Prostate gland (tissue), 2 donors: Measurements from ENCODE around the gene HAGH.

Source experiments
- CTCF ChIP-seq, 4 experiments: fragments of 200-600 bp in 2 of 4; fragments of 450-650 bp in 2 of 4; sonication (generic) in 2 of 4; IDR thresholded peaks; 1 replicate in 3 of 4; 2 replicates in 1 of 4; pipeline ENCODE4 v1.5.1; 2016 to 2019; ENCODE audit warnings: antibody characterized with exemption in 4 of 4, mild to moderate bottlenecking in 2 of 4, moderate library complexity in 2 of 4
- POLR2AphosphoS5 ChIP-seq: sonication (generic); formaldehyde crosslinking; IDR thresholded peaks from one replicate; pipeline ENCODE4 v1.6.1; 2017; ENCODE audit warnings: antibody characterized with exemption

- TF ChIP-seq CTCF (IDR thresholded peaks at IDR 0.05) (no peak), POLR2AphosphoS5 (no peak)
Measured at GRCh38 chr16:1818204-1818872, 8.3 kb downstream of the HAGH start.
